SH-SY5Y (cell line): ENCODE data around the gene PARD3.

Experiments
- GATA2 ChIP-seq: IDR thresholded peaks from 2 replicates; pipeline ENCODE4 v1.6.1; 2011; ENCODE audit warnings: mild to moderate bottlenecking, low read depth, low read length
- GATA3 ChIP-seq: IDR thresholded peaks from 2 replicates; pipeline ENCODE4 v1.6.1; 2011; ENCODE audit warnings: low read depth, mild to moderate bottlenecking, low read length, moderate library complexity

DNA sequence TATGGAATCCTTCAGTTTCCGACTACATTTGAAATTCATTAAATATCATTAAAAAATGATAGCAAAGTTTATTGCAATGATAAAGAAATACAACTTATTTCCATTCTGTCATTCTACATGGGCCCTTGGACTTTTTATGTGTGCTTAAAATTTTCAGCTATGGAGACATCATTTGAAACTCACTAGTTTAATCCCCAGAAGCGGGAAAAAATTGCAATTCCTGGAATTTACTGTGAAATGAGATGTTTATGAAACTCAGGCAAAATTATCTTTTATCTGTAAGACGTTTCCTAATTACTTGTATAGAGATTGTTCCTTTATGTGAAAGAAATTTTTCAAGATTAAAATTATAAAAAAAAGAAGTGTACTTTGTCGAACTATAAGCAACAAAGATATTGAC, 213.4 kb downstream of the PARD3 start:
- TF ChIP-seq GATA2 (no peak), GATA3 (no peak)
